Medulla oblongata (tissue), 1 donor: ENCODE results near the gene EZH2.
A peak's percentile ranks its signal among the peaks of the same experiment; 100 is the strongest.

Experiments used
- DNase-seq: peaks from one replicate; pipeline ENCODE4 v3.0.0-alpha.2; 2015; ENCODE audit errors: extremely low spot score

EZH2 gene

GRCh38 chr7:148884049-148884298, at the start of gene EZH2:
EZH2 (minus strand) TSS chr7:148884291; CDS start chr7:148847298, 36,993 bp downstream.
- DNase-seq, result peak; percentile 3

- DNase-seq, result no peak
Measured at GRCh38 chr7:148931470-148931869, 47.4 kb upstream of the EZH2 start.

- no peak for DNase-seq
Measured at GRCh38 chr7:148930335-148930734, 46.2 kb upstream of the EZH2 start.

- DNase-seq, result no peak
Measured at GRCh38 chr7:148929176-148929575, 45.1 kb upstream of the EZH2 start.

GRCh38 chr7:148927123-148928045, 43.3 kb upstream of the EZH2 start:
- DNase-seq, result no peak

GRCh38 chr7:148925836-148926235, 41.7 kb upstream of the EZH2 start:
- no peak for DNase-seq

GRCh38 chr7:148924011-148924410, 39.9 kb upstream of the EZH2 start:
- DNase-seq, result no peak

GRCh38 chr7:148921806-148922205, 37.7 kb upstream of the EZH2 start:
- DNase-seq, result no peak

GRCh38 chr7:148921189-148921588, 37.1 kb upstream of the EZH2 start:
- DNase-seq, result no peak

- DNase-seq, result no peak
Measured at GRCh38 chr7:148919859-148920258, 35.8 kb upstream of the EZH2 start.

- no peak for DNase-seq
Measured at GRCh38 chr7:148918058-148918596, 34.0 kb upstream of the EZH2 start.

GRCh38 chr7:148916186-148916585, 32.1 kb upstream of the EZH2 start:
- no peak for DNase-seq

- no peak for DNase-seq
Measured at GRCh38 chr7:148915211-148915610, 31.1 kb upstream of the EZH2 start.

GRCh38 chr7:148914208-148914777, 30.2 kb upstream of the EZH2 start:
- DNase-seq, result no peak

GRCh38 chr7:148912758-148913541, 28.9 kb upstream of the EZH2 start:
- no peak for DNase-seq

GRCh38 chr7:148912151-148912550, 28.1 kb upstream of the EZH2 start:
- no peak for DNase-seq

- DNase-seq, result no peak
Measured at GRCh38 chr7:148911626-148912025, 27.5 kb upstream of the EZH2 start.

GRCh38 chr7:148909568-148909967, 25.5 kb upstream of the EZH2 start:
- DNase-seq, result no peak

GRCh38 chr7:148906707-148907498, 22.8 kb upstream of the EZH2 start:
- DNase-seq, result no peak

- DNase-seq, result no peak
Measured at GRCh38 chr7:148905093-148905666, 21.1 kb upstream of the EZH2 start.

GRCh38 chr7:148903504-148903903, 19.4 kb upstream of the EZH2 start:
- DNase-seq, result no peak
